Medulla oblongata (tissue), 1 donor: Measurements from ENCODE around the gene UBL7.
A peak's percentile ranks its signal among the peaks of the same experiment; 100 is the strongest.
"Not testable (repeated sequence)": the region's sequence is repeated elsewhere in the genome, so short reads cannot be mapped to it uniquely, and the experiment has no call there.

Experiments used
- DNase-seq: peaks from one replicate; pipeline ENCODE4 v3.0.0-alpha.2; 2015; ENCODE audit errors: extremely low spot score

The UBL7 gene

GRCh38 chr15:74463634-74464033, 2.7 kb upstream of the UBL7 start:
- no peak for DNase-seq

GRCh38 chr15:74461847-74462511, 1.0 kb upstream of the UBL7 start:
- no peak for DNase-seq

DNA sequence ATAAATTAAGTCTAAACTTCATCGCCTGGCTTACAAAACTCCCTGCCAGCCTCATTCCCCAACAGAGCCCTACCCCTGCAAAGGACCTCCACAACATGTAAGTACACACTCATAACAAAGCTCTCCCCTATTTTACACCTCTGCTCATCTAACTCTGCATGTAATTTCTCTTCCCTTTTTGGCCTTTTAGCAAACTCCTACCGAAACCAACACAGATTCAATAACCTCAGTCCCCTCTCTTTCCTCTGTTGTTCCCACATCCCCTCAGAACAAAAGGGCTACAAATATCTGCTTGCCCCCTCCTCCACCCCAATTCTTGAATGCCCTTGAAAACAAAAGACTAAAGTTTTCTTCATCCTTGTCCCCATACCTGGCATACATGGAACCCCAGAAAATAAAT, 662 bp downstream of the UBL7 start:
- DNase-seq = no peak

GRCh38 chr15:74459798-74460197, 1.2 kb downstream of the UBL7 start:
- not testable (repeated sequence) for DNase-seq

GRCh38 chr15:74458473-74458872, 2.5 kb downstream of the UBL7 start:
- no peak for DNase-seq

DNA sequence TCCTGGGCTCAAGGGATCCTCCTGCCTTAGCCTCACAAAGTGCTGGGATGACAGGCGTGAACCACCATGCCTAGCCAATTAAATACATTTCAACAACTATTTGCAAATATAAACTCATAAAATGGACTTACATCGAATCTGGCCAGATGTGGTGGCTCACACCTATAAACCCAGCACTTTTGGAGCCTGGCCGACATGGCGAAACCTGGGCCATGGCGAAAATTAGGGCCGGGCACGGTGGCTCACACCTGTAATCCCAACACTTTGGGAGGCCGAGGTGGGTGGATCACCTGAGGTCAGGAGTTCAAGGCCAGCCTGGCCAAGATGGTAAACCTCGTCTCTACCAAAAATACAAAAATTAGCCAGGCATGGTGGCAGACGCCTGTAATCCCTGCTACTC, 3.9 kb downstream of the UBL7 start:
- not testable (repeated sequence) for DNase-seq

DNA sequence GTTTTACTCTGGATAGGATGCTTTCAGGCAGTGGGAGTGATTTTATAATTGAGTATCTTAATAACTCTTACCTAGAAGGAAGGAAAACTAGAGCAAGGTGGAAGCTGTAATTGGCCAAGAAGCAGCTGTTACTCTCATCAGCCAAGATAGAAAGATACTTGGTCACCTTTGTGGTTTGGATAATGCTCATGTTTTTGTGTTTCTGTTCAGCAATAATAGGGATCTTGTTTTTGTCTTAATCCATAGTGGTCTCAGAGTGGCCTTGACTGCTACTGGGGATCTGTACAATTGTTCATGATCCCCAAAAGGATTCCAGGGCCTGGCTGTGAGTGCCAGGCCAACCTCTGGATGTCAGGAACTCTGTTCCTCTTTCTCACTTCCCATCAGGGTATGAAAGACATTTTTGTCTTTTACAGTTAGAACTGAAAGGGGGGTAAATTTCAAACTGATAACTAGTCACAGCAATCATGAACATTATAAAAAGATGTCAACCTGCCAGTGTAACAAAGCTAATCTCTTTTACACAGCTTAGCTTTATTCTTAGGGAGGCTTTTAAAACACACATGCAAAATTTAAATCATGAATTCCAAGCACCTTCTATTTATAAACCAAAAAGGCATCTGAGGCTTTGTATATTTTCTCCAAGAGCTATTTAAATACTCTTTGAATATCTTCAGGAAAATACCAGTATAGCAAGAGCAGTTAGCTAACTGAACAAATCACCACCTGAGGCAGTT, 6.0 kb downstream of the UBL7 start:
- no peak for DNase-seq

GRCh38 chr15:74453925-74454763, 6.8 kb downstream of the UBL7 start:
- DNase-seq = no peak

- no peak for DNase-seq
Observed at GRCh38 chr15:74451861-74452835, 8.8 kb downstream of the UBL7 start.

GRCh38 chr15:74451322-74451721, 9.6 kb downstream of the UBL7 start:
- DNase-seq = no peak

- DNase-seq = no peak
Observed at GRCh38 chr15:74449643-74450205, 11.2 kb downstream of the UBL7 start.

DNA sequence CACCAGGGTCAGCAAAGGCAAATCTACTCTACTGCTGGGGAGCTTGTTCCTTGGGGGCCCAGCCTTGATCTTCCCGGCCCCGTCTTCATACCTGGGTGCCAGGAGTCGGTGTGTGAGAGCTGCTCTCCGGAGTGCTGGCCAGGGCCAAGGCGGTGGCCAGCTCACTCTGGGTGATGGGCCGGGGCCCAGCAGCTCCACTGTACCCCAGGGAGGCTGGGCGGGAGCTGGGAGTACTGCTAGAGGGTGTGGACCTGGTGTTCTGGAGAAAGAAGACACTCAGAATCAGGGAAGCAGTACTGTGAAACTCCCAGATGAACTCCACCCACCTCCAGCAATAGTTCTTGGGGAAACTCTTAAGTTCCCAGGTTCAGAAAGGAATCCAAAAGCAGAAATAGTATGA, 11.9 kb downstream of the UBL7 start:
- no peak for DNase-seq

DNA sequence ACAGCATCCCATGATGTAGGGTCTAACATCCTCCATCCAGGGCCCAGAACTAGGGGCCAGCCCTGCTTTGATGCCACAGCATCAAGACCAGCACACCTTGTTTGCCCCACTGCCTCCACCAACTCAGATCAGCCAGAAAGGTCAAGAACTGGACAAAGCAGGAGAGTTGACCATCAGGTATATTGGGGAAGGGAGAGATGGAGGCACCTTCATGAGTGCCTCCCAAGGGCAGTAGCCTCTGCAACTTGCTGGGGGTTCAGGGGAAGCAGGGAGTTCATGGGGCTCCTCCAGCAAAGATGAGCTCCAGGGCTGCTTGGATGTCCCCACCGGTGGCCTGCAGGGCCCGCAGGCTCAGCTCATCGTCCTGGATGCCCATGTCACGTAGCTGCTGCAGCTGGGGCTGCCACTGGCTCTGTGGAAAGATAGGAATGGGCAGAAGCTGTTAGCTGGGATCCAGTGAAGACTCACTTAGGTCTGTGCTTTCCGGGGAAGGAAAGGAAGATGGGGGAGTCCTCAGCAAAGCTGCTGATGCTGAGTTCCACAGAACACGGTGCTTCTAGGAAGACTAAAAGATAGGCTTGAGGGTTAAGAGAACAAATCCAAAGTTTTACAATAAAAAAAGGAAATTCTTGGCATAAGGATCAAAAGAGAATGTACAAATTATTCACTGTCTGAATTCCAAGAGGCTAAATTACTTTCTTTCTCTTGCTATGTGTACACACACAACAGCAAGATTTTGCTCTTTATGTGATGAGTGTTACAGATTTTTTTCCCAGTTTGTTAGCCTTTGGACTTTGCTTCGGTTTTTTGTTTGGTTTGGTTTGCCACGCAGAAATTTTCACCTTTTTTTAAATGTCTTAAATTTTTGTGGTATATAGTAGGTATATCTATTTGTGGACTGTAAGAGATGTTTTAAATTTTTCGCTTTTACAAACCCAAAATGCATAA, 14.9 kb downstream of the UBL7 start:
- no peak for DNase-seq

DNA sequence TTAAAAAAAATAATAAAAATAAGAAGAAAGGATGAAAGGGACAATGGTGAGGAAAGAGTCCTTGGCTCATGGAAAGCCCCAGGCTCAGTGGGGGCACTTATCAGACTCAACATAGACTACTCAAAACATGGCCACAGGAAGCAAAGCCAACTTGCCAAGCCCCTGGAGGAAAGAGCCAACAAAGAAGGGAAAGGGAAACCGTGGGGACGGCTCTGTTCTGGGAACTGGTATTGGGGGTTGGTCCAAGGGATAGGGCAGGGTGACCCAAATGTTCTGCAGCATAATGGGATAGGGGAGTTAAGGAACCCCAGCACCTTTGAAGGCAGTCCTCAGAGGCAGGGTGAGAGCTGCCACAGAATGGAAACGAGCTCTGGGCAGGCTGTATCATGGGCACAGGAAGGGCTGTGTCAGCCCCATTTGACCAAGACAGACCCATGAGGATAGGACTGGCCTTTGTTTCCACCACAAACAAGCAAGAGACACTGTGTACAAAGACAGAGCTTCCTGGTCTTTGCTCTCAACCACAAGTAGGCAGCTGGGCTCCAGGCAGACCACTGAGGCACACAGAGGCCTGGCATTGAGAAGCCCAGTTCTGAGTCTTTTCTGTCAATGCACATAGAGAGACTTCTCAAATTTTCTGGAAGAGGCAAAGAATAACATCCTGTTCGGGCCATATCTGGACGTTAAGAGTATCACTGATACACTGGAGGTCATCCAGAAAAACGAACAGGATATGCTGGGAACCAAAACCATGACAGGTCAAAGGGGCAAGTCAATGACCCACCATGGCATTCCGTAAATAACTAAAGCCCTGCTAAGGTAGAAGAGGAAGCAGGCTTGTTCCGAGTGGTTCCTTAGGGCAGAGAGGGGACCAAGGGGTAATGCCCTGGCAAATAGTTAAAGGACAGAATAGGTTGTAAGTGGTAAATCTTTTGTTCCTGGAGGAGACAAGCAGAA, 16.6 kb downstream of the UBL7 start:
- DNase-seq = peak; percentile 51

- no peak for DNase-seq
Observed at GRCh38 chr15:74443100-74443909, 17.7 kb downstream of the UBL7 start.

- DNase-seq = no peak
Observed at GRCh38 chr15:74442604-74443003, 18.4 kb downstream of the UBL7 start.

- DNase-seq = no peak
Observed at GRCh38 chr15:74442063-74442462, 18.9 kb downstream of the UBL7 start.
